Sigmoid colon (tissue), 7 donors: ENCODE measurements around the gene ZFAND6. TPM values are rescaled to one million over a fixed set of nuclear protein-coding genes. Genes with fewer than 3 reads are reported as not detected.

ENCODE experiments used
- DNase-seq: peaks from one replicate; pipeline ENCODE4 v3.0.0-alpha.2; 2019
- H3K27ac ChIP-seq, 4 donors: fragments of 200-600 bp; sonication (generic); one replicate each; pipeline ENCODE4 v1.5.1; 2016 to 2019; ENCODE audit warnings: mild to moderate bottlenecking in 1 of 4
- H3K27me3 ChIP-seq, 3 donors: fragments of 200-600 bp; sonication (generic); one replicate each; pipeline ENCODE4 v1.5.1; 2019; ENCODE audit warnings: mild to moderate bottlenecking in 1 of 3
- H3K36me3 ChIP-seq, 4 donors: fragments of 200-600 bp; sonication (generic); one replicate each; pipeline ENCODE4 v1.5.1; 2016 to 2019
- H3K4me1 ChIP-seq, 4 donors: fragments of 200-600 bp; sonication (generic); one replicate each; pipeline ENCODE4 v1.5.1; 2017 to 2019
- H3K4me3 ChIP-seq, 4 donors: fragments of 200-600 bp; sonication (generic); one replicate each; pipeline ENCODE4 v1.5.1; 2017 to 2019; ENCODE audit warnings: mild to moderate bottlenecking in 2 of 4, moderate library complexity in 1 of 4
- H3K9me3 ChIP-seq, 4 donors: fragments of 200-600 bp in 3 of 4; sonication (generic) in 3 of 4; one replicate each; pipeline versions ENCODE4 v1.5.1 to v1.6.1; 2013 to 2019
- CTCF ChIP-seq, 4 experiments: fragments of 450-650 bp in 3 of 4; fragments of 200-600 bp in 1 of 4; IDR thresholded peaks; one replicate each; pipeline ENCODE4 v1.5.1; 2016 to 2019; ENCODE audit warnings: antibody characterized with exemption in 4 of 4, mild to moderate bottlenecking in 3 of 4, moderate library complexity in 2 of 4
- EP300 ChIP-seq, 4 donors: sonication (generic); formaldehyde crosslinking; IDR thresholded peaks; one replicate each; pipeline ENCODE4 v1.6.1; 2017; ENCODE audit warnings: antibody characterized with exemption in 4 of 4
- POLR2A ChIP-seq, 2 donors: fragments of 450-650 bp; IDR thresholded peaks; one replicate each; pipeline ENCODE4 v1.6.1; 2016; ENCODE audit warnings: antibody characterized with exemption in 2 of 2, mild to moderate bottlenecking in 2 of 2, moderate library complexity in 2 of 2
- POLR2AphosphoS5 ChIP-seq, 4 donors: sonication (generic); formaldehyde crosslinking; IDR thresholded peaks; one replicate each; pipeline ENCODE4 v1.6.1; 2017; ENCODE audit warnings: antibody characterized with exemption in 4 of 4
- WGBS, 2 donors: extraction: QIAGEN DNeasy Blood & Tissue Kit; methylation state at CpG; one replicate each; pipeline ENCODE4 v1.1.7; 2013; 5-methylcytosine and 5-hydroxymethylcytosine counted together
- intact Hi-C: fragments of 100-400 bp; cut with DNase I; formaldehyde crosslinking; loops from one replicate; pipeline ENCODE4 v1.15.1; 2023
- polyA plus RNA-seq, 3 donors: library from polyadenylated mRNA; stranded (reverse); fragments of 200-250 nt; gene quantifications; one replicate each; pipeline ENCODE4 v1.2.3, GENCODE V29; 2013
- total RNA-seq, 4 donors: library from RNA; depleted of rRNA; stranded (reverse); fragments of >200 nt; gene quantifications; one replicate each; pipeline ENCODE4 v1.1.0, GENCODE V29; 2016
- donor health status: healthy with polysubstance abuse.
- donor health status: Bipolar disorder and iron deficiency.
- donor health status: healthy.

ZFAND6 gene
- total and polyA plus RNA-seq, 7 donors, result 65.8 to 188 (median 138) TPM

DNA sequence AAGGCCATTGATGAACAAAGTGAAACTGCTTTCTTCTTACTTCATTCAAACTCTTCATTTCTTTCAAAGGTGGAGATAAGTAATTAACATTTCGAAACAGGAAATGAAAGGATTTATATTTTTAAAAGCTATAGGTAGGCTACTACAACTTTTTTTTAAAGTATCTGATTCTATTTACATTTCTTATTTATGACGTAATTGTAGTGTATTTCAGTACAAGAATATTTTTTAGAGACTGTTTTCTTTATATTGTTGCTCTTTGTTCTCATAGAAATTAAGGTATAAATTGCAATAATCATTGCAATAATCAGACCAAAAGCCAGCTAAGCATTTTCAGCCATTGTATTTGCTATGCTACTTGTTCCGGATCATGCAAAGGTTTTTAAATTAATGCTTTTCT lies 13.7 kb downstream of the ZFAND6 start:
- WGBS, 2 donors, result 11 to 34% methylated on average over 3 of the region's 3 CpGs
- H3K27ac ChIP-seq, result no peak overlapping the region

DNA sequence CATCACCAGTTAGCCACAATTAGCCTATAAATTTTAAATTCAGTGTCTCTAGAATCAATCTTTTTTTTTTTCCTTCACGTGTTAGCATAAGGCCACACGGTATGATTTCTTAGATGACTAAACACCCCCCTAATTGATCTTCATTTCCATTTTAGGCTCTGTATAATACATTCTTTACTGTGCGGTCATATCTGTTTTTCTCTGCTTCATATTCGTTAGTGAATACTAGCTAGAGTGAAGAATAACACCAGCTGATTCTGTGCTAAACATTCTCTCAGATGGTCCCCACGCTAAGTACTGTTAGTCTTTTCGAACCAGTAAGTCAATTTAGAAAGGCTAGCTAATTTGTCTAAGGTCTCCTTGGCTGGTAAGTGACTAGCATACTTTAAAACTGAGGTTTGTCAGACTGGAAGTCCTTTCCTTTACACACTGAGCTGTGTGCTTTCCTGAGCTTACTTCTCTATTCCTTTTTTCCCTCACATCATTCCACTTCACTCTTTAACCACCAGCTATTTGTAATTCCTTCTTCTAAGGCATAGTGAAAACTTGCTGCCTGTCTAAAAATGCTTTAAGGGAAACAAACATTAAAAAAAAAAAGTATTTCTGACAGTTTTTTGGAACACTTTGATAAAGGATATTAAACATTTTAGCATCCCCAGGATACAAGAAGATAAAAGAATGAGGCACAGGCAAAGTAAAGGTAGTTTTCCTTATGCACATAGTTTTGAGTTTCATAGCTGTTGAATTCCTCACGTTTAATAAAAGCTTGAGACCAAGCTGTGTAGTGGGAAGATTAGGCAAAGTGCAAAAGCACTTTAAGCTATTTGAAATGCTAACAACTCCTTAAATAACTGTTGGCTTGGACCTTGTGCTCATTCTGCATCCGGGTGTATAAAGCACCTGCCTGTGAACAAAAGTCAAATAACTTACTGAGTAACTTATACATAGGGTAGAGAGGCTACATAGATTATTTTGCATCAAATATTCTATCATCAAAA lies 17.1 kb downstream of the ZFAND6 start:
- Histone ChIP-seq H3K4me3 (no peak overlapping the region), H3K36me3 (no peaks in the 10 kb centered on the region), H3K27ac (peak overlapping the region; percentile 39 to 65 (median 48)), H3K9me3 (no peaks in the 10 kb centered on the region), H3K4me1 (peaks cover 0 to 54% (median 38%) of the 10 kb centered on the region in 4 donors), H3K27me3 (no peaks in the 10 kb centered on the region)
- intact Hi-C loops, result loop anchor here (10.0 kb wide), 1 partner anchor 168 kb away; no protein-coding TSS in a partner anchor
- TF ChIP-seq POLR2AphosphoS5 (IDR thresholded peaks at IDR 0.05) (no peak), CTCF (IDR thresholded peaks at IDR 0.05) (no peak), EP300 (IDR thresholded peaks at IDR 0.05) (no peak), POLR2A (IDR thresholded peaks at IDR 0.05) (no peak)
- DNase-seq, result no peak
- WGBS, 2 donors, result 20 to 59% methylated on average over 8 of the region's 8 CpGs

More for the DNA sequence above, 13.7 kb downstream of the ZFAND6 start:
- Histone ChIP-seq H3K9me3 (no peaks in the 10 kb centered on the region), H3K4me1 (peaks cover 0 to 70% (median 50%) of the 10 kb centered on the region in 4 donors), H3K36me3 (no peaks in the 10 kb centered on the region), H3K4me3 (peak overlapping the region in 2 of 4 donors; percentile 30 to 42), H3K27me3 (no peaks in the 10 kb centered on the region)
- intact Hi-C loops, result loop anchor here (10.0 kb wide), 1 partner anchor 172 kb away; no protein-coding TSS in a partner anchor
- DNase-seq, result no peak
- no peak for TF ChIP-seq POLR2AphosphoS5 (IDR thresholded peaks at IDR 0.05)

GRCh38 chr15:80081390-80081789 lies 21.9 kb downstream of the ZFAND6 start:
- Histone ChIP-seq H3K36me3 (no peaks in the 10 kb centered on the region), H3K9me3 (no peaks in the 10 kb centered on the region), H3K4me3 (no peak overlapping the region), H3K4me1 (peaks cover 0 to 10% (median 9%) of the 10 kb centered on the region in 4 donors), H3K27me3 (no peaks in the 10 kb centered on the region), H3K27ac (no peak overlapping the region)
- no peak for DNase-seq
- no peak for TF ChIP-seq CTCF (IDR thresholded peaks at IDR 0.05)
- TF ChIP-seq EP300 (IDR thresholded peaks at IDR 0.05), result no peak
- TF ChIP-seq POLR2AphosphoS5 (IDR thresholded peaks at IDR 0.05), result no peak
- no peak for TF ChIP-seq POLR2A (IDR thresholded peaks at IDR 0.05)
- WGBS, 2 donors, result 70 to 71% methylated on average over 2 of the region's 2 CpGs
- intact Hi-C loops, result no loop called here

GRCh38 chr15:80087104-80087503 lies 27.6 kb downstream of the ZFAND6 start:
- intact Hi-C loops, result no loop called here
- H3K36me3 ChIP-seq, result no peaks in the 10 kb centered on the region
- no peak for DNase-seq
- WGBS, 2 donors, result 63% methylated on average over 5 of the region's 5 CpGs
- peaks cover 0 to 10% (median 4%) of the 10 kb centered on the region in 4 donors for H3K4me1 ChIP-seq
- H3K9me3 ChIP-seq, result no peaks in the 10 kb centered on the region
- H3K4me3 ChIP-seq, result no peak overlapping the region
- H3K27me3 ChIP-seq, result no peaks in the 10 kb centered on the region
- TF ChIP-seq CTCF (IDR thresholded peaks at IDR 0.05) (peak in 1 of 4 experiments; percentile 17), EP300 (IDR thresholded peaks at IDR 0.05) (no peak)
- H3K27ac ChIP-seq, result no peak overlapping the region

DNA sequence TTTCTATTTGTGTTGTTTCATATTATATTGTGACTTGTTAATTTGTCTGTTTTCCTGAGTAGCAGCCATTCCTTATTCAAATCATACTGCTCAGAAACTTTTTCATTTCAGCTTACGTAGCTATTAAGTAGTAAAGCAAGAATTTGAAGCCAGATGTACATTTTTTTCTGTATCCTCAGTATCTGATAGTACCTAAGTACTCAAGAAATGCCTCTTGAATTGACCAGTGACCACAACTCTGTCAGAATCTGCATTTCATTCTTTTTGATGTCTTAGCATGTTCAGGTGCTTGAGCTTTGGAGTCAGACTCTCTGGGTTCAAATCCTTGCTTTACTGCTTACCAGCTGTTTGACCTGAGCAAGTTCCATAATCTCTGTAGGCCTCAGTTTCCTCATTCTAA lies 30.6 kb downstream of the ZFAND6 start:
- DNase-seq, result no peak
- no peaks in the 10 kb centered on the region for H3K27me3 ChIP-seq
- H3K9me3 ChIP-seq, result no peaks in the 10 kb centered on the region
- intact Hi-C loops, result no loop called here
- H3K4me1 ChIP-seq, result peaks cover 0 to 28% (median 21%) of the 10 kb centered on the region in 4 donors
- H3K36me3 ChIP-seq, result no peaks in the 10 kb centered on the region
- TF ChIP-seq CTCF (IDR thresholded peaks at IDR 0.05) (no peak), POLR2A (IDR thresholded peaks at IDR 0.05) (no peak), EP300 (IDR thresholded peaks at IDR 0.05) (no peak), POLR2AphosphoS5 (IDR thresholded peaks at IDR 0.05) (no peak)
- H3K27ac ChIP-seq, result no peak overlapping the region
- 96 to 98% methylated on average over 1 of the region's 1 CpG for WGBS, 2 donors
- no peak overlapping the region for H3K4me3 ChIP-seq
